KMS-11 (cell line): ENCODE results near the gene ZNF578.
"Not testable (repeated sequence)": the region's sequence is repeated elsewhere in the genome, so short reads cannot be mapped to it uniquely, and the experiment has no call there.

Experiments used
- H2AFZ ChIP-seq: fragments of 200-600 bp; sonication (generic); 2 replicates; pipeline ENCODE4 v1.6.1; 2016; ENCODE audit warnings: antibody characterized with exemption, mixed run types, low read depth
- H3K27ac ChIP-seq: fragments of 200-600 bp; sonication (generic); 2 replicates; pipeline ENCODE4 v1.6.1; 2016; ENCODE audit warnings: mild to moderate bottlenecking, mixed run types
- H3K27me3 ChIP-seq: fragments of 200-600 bp; sonication (generic); 2 replicates; pipeline ENCODE4 v1.6.1; 2017; ENCODE audit warnings: mild to moderate bottlenecking, low read depth, mixed run types, moderate library complexity; ENCODE audit not compliant: insufficient read depth
- H3K36me3 ChIP-seq: fragments of 200-600 bp; sonication (generic); 2 replicates; pipeline ENCODE4 v1.6.1; 2017; ENCODE audit warnings: mild to moderate bottlenecking, mixed run types; ENCODE audit not compliant: insufficient read depth
- H3K4me1 ChIP-seq: fragments of 200-600 bp; sonication (generic); 2 replicates; pipeline ENCODE4 v1.6.1; 2016; ENCODE audit warnings: mild to moderate bottlenecking, low read depth, mixed run types; ENCODE audit not compliant: poor library complexity, severe bottlenecking
- H3K4me2 ChIP-seq: fragments of 200-600 bp; sonication (generic); 2 replicates; pipeline ENCODE4 v1.7.0; 2016; ENCODE audit warnings: mild to moderate bottlenecking, mixed run types
- H3K4me3 ChIP-seq: fragments of 200-600 bp; sonication (generic); IDR thresholded peaks from 2 replicates; pipeline ENCODE4 v1.6.1; 2017; ENCODE audit warnings: low read depth, low read length, mixed read lengths; ENCODE audit not compliant: insufficient read depth
- H3K79me2 ChIP-seq: fragments of 200-600 bp; sonication (generic); 2 replicates; pipeline ENCODE4 v1.6.1; 2016; ENCODE audit warnings: low read depth, mixed run types; ENCODE audit not compliant: insufficient read depth
- H3K9ac ChIP-seq: fragments of 200-600 bp; sonication (generic); 2 replicates; pipeline ENCODE4 v1.6.1; 2016; ENCODE audit warnings: mild to moderate bottlenecking, mixed run types
- H4K20me1 ChIP-seq: fragments of 200-600 bp; sonication (generic); 2 replicates; pipeline ENCODE4 v1.6.1; 2016; ENCODE audit warnings: mild to moderate bottlenecking, mixed run types; ENCODE audit not compliant: insufficient read depth
- CTCF ChIP-seq: fragments of 200-600 bp; sonication (generic); conservative IDR thresholded peaks from 2 replicates; pipeline ENCODE4 v1.6.1; 2017; ENCODE audit warnings: low read depth, mild to moderate bottlenecking, antibody characterized with exemption, low read length, moderate library complexity, mixed read lengths

The ZNF578 gene

GRCh38 chr19:52492201-52492993, 39.0 kb downstream of the ZNF578 start:
- Histone ChIP-seq H3K79me2 (no peaks in the 10 kb centered on the region), H3K27ac (no peak overlapping the region), H3K4me2 (no peak overlapping the region), H2AFZ (no peak overlapping the region), H4K20me1 (no peaks in the 10 kb centered on the region), H3K9ac (no peak overlapping the region), H3K27me3 (no peaks in the 10 kb centered on the region; the same call in 1 of the 2 replicates), H3K4me3 (no peak overlapping the region), H3K4me1 (no peaks in the 10 kb centered on the region), H3K36me3 (no peaks in the 10 kb centered on the region)
- no peak for TF ChIP-seq CTCF

- Histone ChIP-seq H3K36me3 (no peaks in the 10 kb centered on the region), H3K79me2 (no peaks in the 10 kb centered on the region), H3K9ac (no peak overlapping the region), H2AFZ (no peak overlapping the region), H3K4me1 (no peaks in the 10 kb centered on the region), H3K4me2 (no peak overlapping the region), H3K4me3 (no peak overlapping the region), H4K20me1 (no peaks in the 10 kb centered on the region), H3K27me3 (no peaks in the 10 kb centered on the region; the same call in 1 of the 2 replicates), H3K27ac (no peak overlapping the region)
- TF ChIP-seq CTCF = no peak
These were observed 39.7 kb downstream of the ZNF578 start for GRCh38 chr19:52492994-52493470.

- H3K4me1 ChIP-seq = no peaks in the 10 kb centered on the region
- no peak overlapping the region for H3K4me2 ChIP-seq
- no peak for TF ChIP-seq CTCF
- H4K20me1 ChIP-seq = no peaks in the 10 kb centered on the region
- H3K4me3 ChIP-seq = no peak overlapping the region
- no peaks in the 10 kb centered on the region for H3K36me3 ChIP-seq
- H3K27me3 ChIP-seq = no peaks in the 10 kb centered on the region; the same call in 1 of the 2 replicates
- no peak overlapping the region for H2AFZ ChIP-seq
- no peak overlapping the region for H3K27ac ChIP-seq
- no peak overlapping the region for H3K9ac ChIP-seq
- no peaks in the 10 kb centered on the region for H3K79me2 ChIP-seq
These were observed 41.2 kb downstream of the ZNF578 start for GRCh38 chr19:52494518-52494917.

- no peaks in the 10 kb centered on the region; the same call in 1 of the 2 replicates for H3K27me3 ChIP-seq
- TF ChIP-seq CTCF = no peak
- no peaks in the 10 kb centered on the region for H3K36me3 ChIP-seq
- H3K4me1 ChIP-seq = no peaks in the 10 kb centered on the region
- H4K20me1 ChIP-seq = no peaks in the 10 kb centered on the region
- no peak overlapping the region for H3K27ac ChIP-seq
- H3K4me2 ChIP-seq = no peak overlapping the region
- H2AFZ ChIP-seq = no peak overlapping the region
- H3K79me2 ChIP-seq = no peaks in the 10 kb centered on the region
- no peak overlapping the region for H3K4me3 ChIP-seq
- no peak overlapping the region for H3K9ac ChIP-seq
These were observed 45.2 kb downstream of the ZNF578 start for GRCh38 chr19:52498571-52498970.

GRCh38 chr19:52500474-52500873, 47.1 kb downstream of the ZNF578 start:
- not testable (repeated sequence) for H3K9ac ChIP-seq, H3K4me1 ChIP-seq, H3K79me2 ChIP-seq, H2AFZ ChIP-seq, H3K27ac ChIP-seq, H3K36me3 ChIP-seq, H4K20me1 ChIP-seq, H3K4me3 ChIP-seq, H3K4me2 ChIP-seq, H3K27me3 ChIP-seq

- not testable (repeated sequence) for H4K20me1 ChIP-seq, H2AFZ ChIP-seq, H3K27me3 ChIP-seq, H3K79me2 ChIP-seq, H3K4me1 ChIP-seq, H3K4me3 ChIP-seq, H3K36me3 ChIP-seq, H3K9ac ChIP-seq, H3K4me2 ChIP-seq, H3K27ac ChIP-seq
These were observed 47.6 kb downstream of the ZNF578 start for GRCh38 chr19:52500991-52501390.
